ENCODE measurements around the gene TTC27.

GRCh38 chr2:32626639-32627221 lies 1.1 kb upstream of the TTC27 start:
- TF ChIP-seq POLR2A (IDR thresholded peaks at IDR 0.05) (no peak), CTCF (IDR thresholded peaks at IDR 0.05 in 4 of 5, conservative IDR thresholded peaks at IDR 0.05 in 1 of 5) (no peak)

All from gastrocnemius medialis (tissue), 4 donors.